Peyer's patch (tissue), 4 donors: Measurements from ENCODE around the gene DGCR8. TPM values are rescaled to one million over a fixed set of nuclear protein-coding genes. Genes with fewer than 3 reads are reported as not detected.
"Not testable (repeated sequence)": the region's sequence is repeated elsewhere in the genome, so short reads cannot be mapped to it uniquely, and the experiment has no call there.

Experiments used
- DNase-seq, 3 donors: peaks; one replicate each; pipeline ENCODE4 v3.0.0-alpha.2; 2017 to 2019
- H3K27ac ChIP-seq, 4 donors: fragments of 200-600 bp; sonication (generic); one replicate each; pipeline ENCODE4 v1.5.1; 2016 to 2019
- H3K27me3 ChIP-seq, 2 donors: fragments of 200-600 bp; sonication (generic); one replicate each; pipeline ENCODE4 v1.5.1; 2019
- H3K36me3 ChIP-seq, 3 donors: fragments of 200-600 bp; sonication (generic); one replicate each; pipeline ENCODE4 v1.5.1; 2016 to 2019
- H3K4me1 ChIP-seq, 4 donors: fragments of 200-600 bp; sonication (generic); one replicate each; pipeline ENCODE4 v1.5.1; 2016 to 2019
- H3K4me3 ChIP-seq, 4 donors: fragments of 200-600 bp; sonication (generic); 1 replicate in 3 of 4; 2 replicates in 1 of 4; pipeline ENCODE4 v1.5.1; 2016 to 2019; ENCODE audit warnings: mild to moderate bottlenecking in 1 of 4
- H3K9me3 ChIP-seq, 4 donors: fragments of 200-600 bp; sonication (generic); one replicate each; pipeline ENCODE4 v1.5.1; 2016 to 2019; ENCODE audit warnings: mild to moderate bottlenecking in 1 of 4
- CTCF ChIP-seq, 6 experiments: fragments of 450-650 bp in 4 of 6; fragments of 200-600 bp in 2 of 6; sonication (generic) in 1 of 6; IDR thresholded peaks; one replicate each; pipeline ENCODE4 v1.5.1; 2017 to 2019; ENCODE audit warnings: antibody characterized with exemption in 6 of 6, mild to moderate bottlenecking in 3 of 6, moderate library complexity in 1 of 6
- POLR2A ChIP-seq, 2 donors: fragments of 450-650 bp; IDR thresholded peaks; one replicate each; pipeline ENCODE4 v1.5.1; 2017; ENCODE audit warnings: antibody characterized with exemption in 2 of 2, mild to moderate bottlenecking in 2 of 2, moderate library complexity in 2 of 2
- small RNA-seq, 2 donors: library from RNA; depleted of rRNA; stranded (forward); fragments of <200 nt; gene quantifications; one replicate each; pipeline ENCODE3, GENCODE V24; 2016
- total RNA-seq, 4 donors: library from RNA; depleted of rRNA; stranded (reverse); fragments of >200 nt; gene quantifications; one replicate each; pipeline ENCODE4 v1.1.0, GENCODE V29; 2016

DGCR8 gene
- total RNA-seq, 4 donors from 2014 or later, result 40.6 to 138 (median 64.9) TPM

GRCh38 chr22:20157430-20158183, 77.6 kb downstream of the DGCR8 start:
- no peaks in the 10 kb centered on the region for H3K9me3 ChIP-seq
- no peak for DNase-seq
- H3K27me3 ChIP-seq, result no peaks in the 10 kb centered on the region
- no peak overlapping the region for H3K4me3 ChIP-seq
- no peaks in the 10 kb centered on the region for H3K4me1 ChIP-seq
- no peak overlapping the region for H3K27ac ChIP-seq
- H3K36me3 ChIP-seq, result no peaks in the 10 kb centered on the region
- TF ChIP-seq POLR2A (IDR thresholded peaks at IDR 0.05) (no peak), CTCF (IDR thresholded peaks at IDR 0.05) (no peak)

- Histone ChIP-seq H3K4me1 (no peaks in the 10 kb centered on the region), H3K9me3 (no peaks in the 10 kb centered on the region), H3K4me3 (no peak overlapping the region), H3K36me3 (no peaks in the 10 kb centered on the region), H3K27me3 (no peaks in the 10 kb centered on the region), H3K27ac (no peak overlapping the region)
- TF ChIP-seq POLR2A (IDR thresholded peaks at IDR 0.05), result no peak
- no peak for TF ChIP-seq CTCF (IDR thresholded peaks at IDR 0.05)
- DNase-seq, result no peak
Measured at GRCh38 chr22:20158391-20159036, 78.5 kb downstream of the DGCR8 start.

GRCh38 chr22:20159076-20159475, 79.0 kb downstream of the DGCR8 start:
- H3K27ac ChIP-seq, result no peak overlapping the region
- DNase-seq, result no peak
- H3K4me1 ChIP-seq, result no peaks in the 10 kb centered on the region
- H3K4me3 ChIP-seq, result no peak overlapping the region
- no peaks in the 10 kb centered on the region for H3K27me3 ChIP-seq
- TF ChIP-seq POLR2A (IDR thresholded peaks at IDR 0.05), result no peak
- no peak for TF ChIP-seq CTCF (IDR thresholded peaks at IDR 0.05)
- no peaks in the 10 kb centered on the region for H3K36me3 ChIP-seq
- no peaks in the 10 kb centered on the region for H3K9me3 ChIP-seq

- not testable (repeated sequence) for H3K9me3 ChIP-seq, DNase-seq, H3K27ac ChIP-seq, H3K27me3 ChIP-seq, H3K36me3 ChIP-seq, H3K4me3 ChIP-seq, H3K4me1 ChIP-seq
Measured at GRCh38 chr22:20159531-20159930, 79.5 kb downstream of the DGCR8 start.

GRCh38 chr22:20160041-20160440, 80.0 kb downstream of the DGCR8 start:
- no peak overlapping the region for H3K27ac ChIP-seq

More at GRCh38 chr22:20160041-20160440, 80.0 kb downstream of the DGCR8 start:
- H3K4me3 ChIP-seq, result no peak overlapping the region
- H3K4me1 ChIP-seq, result no peaks in the 10 kb centered on the region
- no peak for DNase-seq
- TF ChIP-seq CTCF (IDR thresholded peaks at IDR 0.05), result no peak
- H3K9me3 ChIP-seq, result no peaks in the 10 kb centered on the region
- H3K36me3 ChIP-seq, result no peaks in the 10 kb centered on the region
- no peaks in the 10 kb centered on the region for H3K27me3 ChIP-seq

Small RNA genes lying within 50 kb of the gene (small RNA-seq; reads per million reads assigned to genes)
- gene MIR185, result 1.1 to 3.3 reads per million in 2 donors
- gene MIR6816, result 0 reads per million in 2 donors
- gene RF00017, result 0 reads per million in 2 donors
- 0 reads per million in 2 donors for gene RF00599

Other genes with a start within 250 kb of the DGCR8 start
- gene GNB1L, start 225.4 kb upstream of the DGCR8 start, total RNA-seq, result 1 to 10 TPM; 3.1 to 6.6 (median 4.9) TPM
- 10 to 100 TPM in 3 of 4 donors, 1 to 10 TPM in 1; 2.5 to 26.1 (median 22.8) TPM for gene RTL10, start 225.4 kb upstream of the DGCR8 start, total RNA-seq
- 100 to 1,000 TPM in 3 of 4 donors, 10 to 100 TPM in 1; 89.1 to 149 (median 138) TPM for gene COMT, start 138.5 kb upstream of the DGCR8 start, total RNA-seq
- 10 to 100 TPM; 24.7 to 29.8 (median 27.2) TPM for gene TXNRD2, start 138.4 kb upstream of the DGCR8 start, total RNA-seq
- gene ARVCF, start 63.4 kb upstream of the DGCR8 start, total RNA-seq, result 10 to 100 TPM; 10.7 to 21.2 (median 18.4) TPM
- 10 to 100 TPM; 27.2 to 45.4 (median 41.0) TPM for gene TANGO2, start 59.1 kb upstream of the DGCR8 start, total RNA-seq
- 100 to 1,000 TPM; 103 to 203 (median 163) TPM for gene RANBP1, start 35.9 kb downstream of the DGCR8 start, total RNA-seq
- 100 to 1,000 TPM in 1 of 4 donors, 10 to 100 TPM in 3; 26.8 to 134 (median 86.9) TPM for gene TRMT2A, start 37.0 kb downstream of the DGCR8 start, total RNA-seq
- gene ZDHHC8, start 51.6 kb downstream of the DGCR8 start, total RNA-seq, result 10 to 100 TPM in 3 of 4 donors, 1 to 10 TPM in 1; 4.1 to 37.0 (median 22.6) TPM
- 1 to 10 TPM in 1 of 4 donors, not detected in 3; 6.6 TPM for gene CCDC188, start 70.8 kb downstream of the DGCR8 start, total RNA-seq
- gene RTN4R, start 188.1 kb downstream of the DGCR8 start, total RNA-seq, result 1 to 10 TPM; 5.2 to 9.1 (median 5.7) TPM
- 10 to 100 TPM; 21.3 to 38.9 (median 31.9) TPM for gene DGCR6L, start 239.8 kb downstream of the DGCR8 start, total RNA-seq